Vagina (tissue), 2 donors: ENCODE measurements around the gene NTM.

ENCODE experiments used
- CTCF ChIP-seq, 3 experiments: fragments of 450-650 bp in 2 of 3; fragments of 200-600 bp in 1 of 3; sonication (generic) in 1 of 3; IDR thresholded peaks; one replicate each; pipeline ENCODE4 v1.5.1; 2017 to 2019; ENCODE audit warnings: antibody characterized with exemption in 3 of 3, mild to moderate bottlenecking in 2 of 3, moderate library complexity in 2 of 3
- POLR2A ChIP-seq, 2 donors: fragments of 450-650 bp; IDR thresholded peaks; one replicate each; pipeline ENCODE4 v1.6.1; 2017; ENCODE audit warnings: antibody characterized with exemption in 2 of 2, mild to moderate bottlenecking in 2 of 2, moderate library complexity in 2 of 2

GRCh38 chr11:131868629-131869507, 498.5 kb downstream of the NTM start:
- no peak for TF ChIP-seq CTCF (IDR thresholded peaks at IDR 0.05)
- TF ChIP-seq POLR2A (IDR thresholded peaks at IDR 0.05) = no peak
